ENCODE measurements around the gene GMCL2.
"Not testable (repeated sequence)": the region's sequence is repeated elsewhere in the genome, so short reads cannot be mapped to it uniquely, and the experiment has no call there.

GMCL2 gene

DNA sequence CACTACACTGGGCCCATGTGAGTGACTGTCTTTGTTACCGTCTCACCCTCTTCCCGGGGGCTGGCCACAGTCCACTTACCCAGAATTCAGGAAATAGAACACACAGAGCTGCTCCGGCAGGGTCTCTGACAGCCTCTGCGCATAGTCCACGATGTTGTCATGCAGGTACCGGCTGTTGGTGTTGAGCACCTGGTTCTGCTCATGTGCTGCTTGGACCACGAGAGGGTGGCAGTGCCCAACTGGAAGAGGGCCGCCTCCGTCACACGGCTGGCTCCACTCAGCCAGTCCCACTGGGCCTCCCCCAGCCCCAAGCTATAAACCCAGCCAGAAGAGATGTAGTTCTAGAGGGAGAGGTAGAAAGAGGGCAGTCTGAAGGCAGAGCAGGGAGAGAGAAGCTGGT, 42.7 kb upstream of the GMCL2 start:
- peaks cover 20% of the 10 kb centered on the region for H3K4me1 ChIP-seq (ENCODE audit: control insufficient read depth, insufficient read depth, low read length)
- H3K27me3 ChIP-seq (ENCODE audit: control insufficient read depth, insufficient read depth, low read length), result no peaks in the 10 kb centered on the region
- H3K9ac ChIP-seq (ENCODE audit: low read length), result no peak overlapping the region
- H3K27ac ChIP-seq (ENCODE audit: low read depth, low read length), result no peak overlapping the region
- peaks cover 45% of the 10 kb centered on the region for H3K36me3 ChIP-seq (ENCODE audit: control insufficient read depth, insufficient read depth, low read length)
- H3K9me3 ChIP-seq (ENCODE audit: control insufficient read depth, insufficient read depth, low read depth, low read length), result no peaks in the 10 kb centered on the region
- H3K4me3 ChIP-seq (ENCODE audit: low read depth, low read length), result no peak overlapping the region

DNA sequence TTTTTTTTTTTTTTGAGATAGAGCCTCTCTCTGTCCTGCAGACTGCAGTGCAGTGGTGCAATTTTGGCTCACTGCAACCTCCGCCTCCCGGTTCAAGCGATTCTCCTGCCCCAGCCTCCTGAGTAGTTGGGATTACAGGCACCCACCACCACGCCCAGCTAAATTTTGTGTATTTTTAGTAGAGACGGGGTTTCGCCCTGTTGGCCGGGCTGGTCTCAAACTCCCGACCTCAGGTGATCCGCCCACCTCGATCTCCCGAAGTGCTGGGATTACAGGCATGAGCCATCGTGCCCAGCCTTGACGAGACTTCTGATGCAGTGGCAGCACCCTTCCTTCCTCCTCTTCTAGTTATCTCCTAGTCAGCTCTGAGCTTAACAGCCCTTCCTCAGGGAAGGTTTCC, 41.9 kb upstream of the GMCL2 start:
- not testable (repeated sequence) for H3K27me3 ChIP-seq (ENCODE audit: control insufficient read depth, insufficient read depth, low read length); H3K4me3 ChIP-seq (ENCODE audit: low read depth, low read length); H3K9me3 ChIP-seq (ENCODE audit: control insufficient read depth, insufficient read depth, low read depth, low read length); H3K9ac ChIP-seq (ENCODE audit: low read length); H3K27ac ChIP-seq (ENCODE audit: low read depth, low read length)
- Histone ChIP-seq H3K36me3 (ENCODE audit: control insufficient read depth, insufficient read depth, low read length) (peaks cover 51% of the 10 kb centered on the region), H3K4me1 (ENCODE audit: control insufficient read depth, insufficient read depth, low read length) (peaks cover 21% of the 10 kb centered on the region)

- peaks cover 26% of the 10 kb centered on the region for H3K4me1 ChIP-seq (ENCODE audit: control insufficient read depth, insufficient read depth, low read length)
- no peak overlapping the region for H3K4me3 ChIP-seq (ENCODE audit: low read depth, low read length)
- H3K9me3 ChIP-seq (ENCODE audit: control insufficient read depth, insufficient read depth, low read depth, low read length), result no peaks in the 10 kb centered on the region
- peaks cover 56% of the 10 kb centered on the region for H3K36me3 ChIP-seq (ENCODE audit: control insufficient read depth, insufficient read depth, low read length)
- H3K27me3 ChIP-seq (ENCODE audit: control insufficient read depth, insufficient read depth, low read length), result no peaks in the 10 kb centered on the region
- no peak overlapping the region for H3K9ac ChIP-seq (ENCODE audit: low read length)
- no peak overlapping the region for H3K27ac ChIP-seq (ENCODE audit: low read depth, low read length)
Observed at GRCh38 chr5:178228609-178229008, 41.4 kb upstream of the GMCL2 start.

DNA sequence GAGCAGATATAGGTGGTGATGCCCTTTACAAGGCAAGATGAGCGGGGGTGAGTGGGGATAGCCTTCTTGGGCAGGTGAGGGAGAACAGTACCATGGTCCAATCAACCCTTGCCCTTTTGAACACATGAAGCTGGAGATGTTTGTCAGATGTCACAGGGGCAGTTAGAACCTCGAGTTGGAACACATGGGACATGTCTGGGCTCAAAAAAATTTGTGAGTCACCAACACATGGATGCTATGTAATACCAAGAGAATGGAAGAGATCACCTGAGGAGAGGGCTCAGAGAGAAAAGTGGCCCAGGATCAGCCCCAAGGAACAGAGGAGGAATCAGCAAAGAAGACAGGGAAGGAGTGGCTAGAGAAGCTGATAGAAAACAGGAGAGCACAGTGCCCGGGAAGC, 40.8 kb upstream of the GMCL2 start:
- Histone ChIP-seq H3K27ac (ENCODE audit: low read depth, low read length) (no peak overlapping the region), H3K9me3 (ENCODE audit: control insufficient read depth, insufficient read depth, low read depth, low read length) (no peaks in the 10 kb centered on the region), H3K36me3 (ENCODE audit: control insufficient read depth, insufficient read depth, low read length) (peaks cover 61% of the 10 kb centered on the region), H3K4me1 (ENCODE audit: control insufficient read depth, insufficient read depth, low read length) (peaks cover 27% of the 10 kb centered on the region), H3K9ac (ENCODE audit: low read length) (no peak overlapping the region), H3K4me3 (ENCODE audit: low read depth, low read length) (no peak overlapping the region), H3K27me3 (ENCODE audit: control insufficient read depth, insufficient read depth, low read length) (no peaks in the 10 kb centered on the region)

GRCh38 chr5:178227138-178227659, 40.0 kb upstream of the GMCL2 start:
- Histone ChIP-seq H3K4me1 (ENCODE audit: control insufficient read depth, insufficient read depth, low read length) (peaks cover 26% of the 10 kb centered on the region), H3K36me3 (ENCODE audit: control insufficient read depth, insufficient read depth, low read length) (peaks cover 65% of the 10 kb centered on the region), H3K9me3 (ENCODE audit: control insufficient read depth, insufficient read depth, low read depth, low read length) (no peaks in the 10 kb centered on the region), H3K27me3 (ENCODE audit: control insufficient read depth, insufficient read depth, low read length) (no peaks in the 10 kb centered on the region), H3K4me3 (ENCODE audit: low read depth, low read length) (no peak overlapping the region), H3K9ac (ENCODE audit: low read length) (no peak overlapping the region), H3K27ac (ENCODE audit: low read depth, low read length) (no peak overlapping the region)

DNA sequence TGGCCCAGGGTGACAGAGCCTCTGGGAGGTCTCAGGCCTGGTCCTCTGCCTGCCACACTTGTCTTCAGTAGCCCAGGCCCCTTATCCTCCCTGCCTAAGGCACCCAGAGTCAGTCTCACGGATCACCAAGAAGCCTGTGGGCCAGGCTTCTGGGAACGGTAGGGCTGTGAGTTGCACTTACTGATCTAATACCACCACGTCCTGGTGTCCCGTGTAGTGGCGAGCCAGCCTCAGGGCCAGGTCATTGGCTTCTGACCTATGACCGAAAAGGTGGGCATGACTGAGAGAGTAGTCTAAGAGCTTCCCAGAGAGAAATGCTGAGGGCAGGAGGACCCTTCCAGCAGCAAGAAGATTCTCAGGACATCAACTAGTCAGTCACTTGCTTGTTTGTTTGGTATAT, 38.0 kb upstream of the GMCL2 start:
- no peak overlapping the region for H3K27ac ChIP-seq (ENCODE audit: low read depth, low read length)

DNA sequence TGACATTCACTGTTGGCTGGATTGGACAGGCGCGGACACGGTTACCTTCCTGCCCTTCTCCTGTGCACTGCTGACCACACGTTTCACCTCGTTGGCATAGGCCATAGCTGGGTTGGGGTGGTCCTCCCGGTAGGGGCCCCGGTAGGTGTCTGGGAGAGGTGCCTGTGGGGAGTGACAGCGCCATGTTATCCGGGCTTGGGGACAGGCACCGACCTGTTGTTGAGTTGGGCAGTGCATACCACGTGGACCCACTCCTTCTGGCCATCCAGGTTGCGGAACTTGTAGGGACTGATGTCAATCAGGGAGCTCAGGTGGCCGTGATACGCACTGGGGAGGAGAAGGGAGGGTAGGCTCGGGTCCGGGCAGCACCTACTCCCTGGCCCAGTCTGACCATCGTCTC, 37.2 kb upstream of the GMCL2 start:
- H3K27ac ChIP-seq (ENCODE audit: low read depth, low read length), result no peak overlapping the region
- no peaks in the 10 kb centered on the region for H3K9me3 ChIP-seq (ENCODE audit: control insufficient read depth, insufficient read depth, low read depth, low read length)
- H3K27me3 ChIP-seq (ENCODE audit: control insufficient read depth, insufficient read depth, low read length), result no peaks in the 10 kb centered on the region
- H3K4me1 ChIP-seq (ENCODE audit: control insufficient read depth, insufficient read depth, low read length), result peaks cover 14% of the 10 kb centered on the region
- H3K9ac ChIP-seq (ENCODE audit: low read length), result no peak overlapping the region
- peaks cover 68% of the 10 kb centered on the region for H3K36me3 ChIP-seq (ENCODE audit: control insufficient read depth, insufficient read depth, low read length)
- no peak overlapping the region for H3K4me3 ChIP-seq (ENCODE audit: low read depth, low read length)

More for the DNA sequence above, 38.0 kb upstream of the GMCL2 start:
- peaks cover 14% of the 10 kb centered on the region for H3K4me1 ChIP-seq (ENCODE audit: control insufficient read depth, insufficient read depth, low read length)
- H3K9me3 ChIP-seq (ENCODE audit: control insufficient read depth, insufficient read depth, low read depth, low read length), result no peaks in the 10 kb centered on the region
- no peak overlapping the region for H3K4me3 ChIP-seq (ENCODE audit: low read depth, low read length)
- peaks cover 73% of the 10 kb centered on the region for H3K36me3 ChIP-seq (ENCODE audit: control insufficient read depth, insufficient read depth, low read length)
- no peak overlapping the region for H3K9ac ChIP-seq (ENCODE audit: low read length)
- no peaks in the 10 kb centered on the region for H3K27me3 ChIP-seq (ENCODE audit: control insufficient read depth, insufficient read depth, low read length)

DNA sequence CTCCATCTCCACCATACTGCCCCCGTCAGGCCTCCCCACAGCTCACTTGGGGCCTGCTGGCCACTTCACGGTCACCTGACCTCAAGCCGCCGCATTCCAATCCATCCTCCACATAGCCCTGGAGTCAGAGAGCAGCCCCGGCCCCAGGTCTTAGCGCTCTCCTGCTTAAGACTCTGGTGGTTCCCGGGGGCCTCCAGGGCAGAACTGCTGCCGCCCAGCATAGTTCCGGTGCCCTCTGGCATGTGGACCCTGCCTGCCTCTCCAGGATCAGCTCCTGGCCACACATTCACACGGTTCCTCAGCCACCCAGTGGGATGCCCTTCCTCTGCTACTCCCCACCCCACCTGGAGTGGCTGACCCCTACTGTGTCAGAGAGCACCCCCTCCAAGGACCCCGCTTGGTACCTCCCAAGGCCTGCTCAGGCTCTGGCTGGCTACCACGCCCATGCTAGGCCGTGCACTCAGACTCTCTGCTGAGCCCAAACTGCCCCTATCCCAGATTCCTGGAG, 36.7 kb upstream of the GMCL2 start:
- no peak overlapping the region for H3K27ac ChIP-seq (ENCODE audit: low read depth, low read length)

DNA sequence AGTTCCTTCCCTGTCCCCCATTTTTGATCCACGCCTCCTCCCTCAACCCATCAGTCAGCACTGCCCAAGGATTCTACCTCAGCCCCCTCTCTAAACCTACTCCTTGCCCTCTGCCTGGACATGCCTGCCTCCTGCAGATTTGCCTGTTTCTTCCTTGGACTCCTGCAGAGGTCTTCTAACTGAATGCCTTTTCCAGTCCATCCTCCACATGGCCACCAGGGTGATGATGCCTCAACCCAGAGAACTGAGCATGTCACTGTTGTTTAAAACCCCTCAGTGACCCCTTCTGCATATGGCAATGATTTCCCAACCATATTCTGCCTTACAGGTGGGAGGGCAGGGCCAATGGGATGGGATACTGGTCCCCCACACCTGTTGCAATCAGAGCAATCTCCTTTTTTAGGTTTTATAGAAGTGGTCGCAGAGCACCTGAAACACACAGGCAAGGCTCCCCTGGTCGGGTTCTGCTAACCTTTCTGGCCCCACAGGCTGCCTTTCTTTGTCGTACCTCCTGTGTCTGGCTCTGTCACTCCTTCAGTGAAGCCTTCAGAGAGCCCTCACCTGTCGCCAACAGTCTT, 36.1 kb upstream of the GMCL2 start:
- H3K9ac ChIP-seq (ENCODE audit: low read length), result no peak overlapping the region
- no peak overlapping the region for H3K27ac ChIP-seq (ENCODE audit: low read depth, low read length)
- no peak overlapping the region for H3K4me3 ChIP-seq (ENCODE audit: low read depth, low read length)
- H3K4me1 ChIP-seq (ENCODE audit: control insufficient read depth, insufficient read depth, low read length), result peaks cover 14% of the 10 kb centered on the region
- no peaks in the 10 kb centered on the region for H3K9me3 ChIP-seq (ENCODE audit: control insufficient read depth, insufficient read depth, low read depth, low read length)
- H3K36me3 ChIP-seq (ENCODE audit: control insufficient read depth, insufficient read depth, low read length), result peaks cover 69% of the 10 kb centered on the region
- H3K27me3 ChIP-seq (ENCODE audit: control insufficient read depth, insufficient read depth, low read length), result no peaks in the 10 kb centered on the region

More for the DNA sequence above, 36.7 kb upstream of the GMCL2 start:
- peak overlapping the region; percentile 19 for H3K9ac ChIP-seq (ENCODE audit: low read length)
- H3K36me3 ChIP-seq (ENCODE audit: control insufficient read depth, insufficient read depth, low read length), result peaks cover 69% of the 10 kb centered on the region
- H3K9me3 ChIP-seq (ENCODE audit: control insufficient read depth, insufficient read depth, low read depth, low read length), result no peaks in the 10 kb centered on the region
- H3K27me3 ChIP-seq (ENCODE audit: control insufficient read depth, insufficient read depth, low read length), result no peaks in the 10 kb centered on the region
- H3K4me1 ChIP-seq (ENCODE audit: control insufficient read depth, insufficient read depth, low read length), result peaks cover 14% of the 10 kb centered on the region
- H3K4me3 ChIP-seq (ENCODE audit: low read depth, low read length), result no peak overlapping the region

- Histone ChIP-seq H3K27me3 (ENCODE audit: control insufficient read depth, insufficient read depth, low read length) (no peaks in the 10 kb centered on the region), H3K27ac (ENCODE audit: low read depth, low read length) (no peak overlapping the region), H3K9ac (ENCODE audit: low read length) (no peak overlapping the region), H3K4me1 (ENCODE audit: control insufficient read depth, insufficient read depth, low read length) (peaks cover 14% of the 10 kb centered on the region), H3K4me3 (ENCODE audit: low read depth, low read length) (no peak overlapping the region), H3K9me3 (ENCODE audit: control insufficient read depth, insufficient read depth, low read depth, low read length) (no peaks in the 10 kb centered on the region), H3K36me3 (ENCODE audit: control insufficient read depth, insufficient read depth, low read length) (peaks cover 62% of the 10 kb centered on the region)
Observed at GRCh38 chr5:178222292-178222691, 35.1 kb upstream of the GMCL2 start.

GRCh38 chr5:178221853-178222252, 34.7 kb upstream of the GMCL2 start:
- H3K27ac ChIP-seq (ENCODE audit: low read depth, low read length), result no peak overlapping the region
- no peak overlapping the region for H3K9ac ChIP-seq (ENCODE audit: low read length)
- H3K9me3 ChIP-seq (ENCODE audit: control insufficient read depth, insufficient read depth, low read depth, low read length), result no peaks in the 10 kb centered on the region
- peaks cover 63% of the 10 kb centered on the region for H3K36me3 ChIP-seq (ENCODE audit: control insufficient read depth, insufficient read depth, low read length)
- peaks cover 14% of the 10 kb centered on the region for H3K4me1 ChIP-seq (ENCODE audit: control insufficient read depth, insufficient read depth, low read length)
- no peak overlapping the region for H3K4me3 ChIP-seq (ENCODE audit: low read depth, low read length)
- H3K27me3 ChIP-seq (ENCODE audit: control insufficient read depth, insufficient read depth, low read length), result no peaks in the 10 kb centered on the region
